NCI-H345 (cell line): ENCODE results near the gene MUC21.
"Not testable (repeated sequence)": the region's sequence is repeated elsewhere in the genome, so short reads cannot be mapped to it uniquely, and the experiment has no call there.

ENCODE experiments used
- DNase-seq: peaks from one replicate; lab custom pipeline; 2025; lab: John Stamatoyannopoulos, UW

The MUC21 gene

GRCh38 chr6:30969171-30969570 is 14.3 kb upstream of the MUC21 start:
- not testable (repeated sequence) for DNase-seq

- DNase-seq: no peak
Observed at GRCh38 chr6:30970946-30971345, 12.6 kb upstream of the MUC21 start.

DNA sequence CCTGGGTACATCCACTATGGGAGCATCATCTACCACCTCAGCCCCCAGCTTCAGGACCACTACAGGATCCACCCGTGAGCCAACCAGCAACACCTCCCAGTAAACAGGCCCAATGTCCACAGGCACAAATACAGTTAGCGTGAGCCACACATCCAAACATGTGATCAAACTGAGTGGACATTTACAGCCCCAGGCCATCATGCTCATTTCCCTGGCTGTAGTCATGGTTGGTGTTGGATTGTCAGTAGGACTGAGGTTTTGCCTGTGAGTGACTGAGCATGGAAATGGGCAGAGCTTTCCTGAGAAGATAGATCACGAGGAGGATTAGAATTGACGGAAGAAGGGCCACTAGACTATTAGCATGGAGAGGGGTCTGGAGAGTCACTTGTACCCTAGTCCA is 10.7 kb upstream of the MUC21 start:
- DNase-seq: no peak

DNA sequence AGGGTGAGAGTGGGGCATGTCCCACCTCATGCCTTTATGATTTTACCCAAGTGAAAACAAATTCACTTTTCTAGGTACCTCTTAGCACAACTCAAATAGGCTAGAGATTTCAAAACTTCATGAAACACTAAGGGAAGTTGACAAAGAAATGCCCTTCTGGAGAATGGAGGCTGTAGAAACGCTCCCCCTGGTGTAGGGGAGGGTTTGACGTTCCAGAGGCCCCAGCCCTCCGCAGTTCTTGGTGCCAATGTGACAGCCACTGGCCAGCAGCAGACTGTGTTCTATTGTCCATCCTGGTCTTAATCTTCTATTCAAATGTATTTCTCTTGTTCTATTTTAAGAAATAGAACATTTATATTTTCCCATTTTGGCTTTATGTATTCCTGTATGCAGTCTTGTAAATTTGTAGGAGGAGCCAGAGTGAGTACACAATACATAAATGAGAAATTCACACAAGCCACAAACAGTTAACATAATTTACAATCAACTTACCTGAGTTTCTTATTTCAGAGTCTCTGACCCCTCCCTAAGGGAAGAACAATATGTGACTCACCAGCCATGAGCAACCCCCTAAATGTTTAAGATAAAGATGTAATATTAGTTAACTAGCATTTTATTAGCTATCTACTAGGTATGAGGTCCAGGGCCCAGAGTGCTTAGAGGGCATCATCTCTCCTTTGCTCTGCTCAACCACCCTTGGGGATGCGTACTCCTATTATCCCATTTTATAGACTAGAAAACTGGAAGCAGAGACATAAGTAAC is 8.8 kb upstream of the MUC21 start:
- DNase-seq: no peak

DNA sequence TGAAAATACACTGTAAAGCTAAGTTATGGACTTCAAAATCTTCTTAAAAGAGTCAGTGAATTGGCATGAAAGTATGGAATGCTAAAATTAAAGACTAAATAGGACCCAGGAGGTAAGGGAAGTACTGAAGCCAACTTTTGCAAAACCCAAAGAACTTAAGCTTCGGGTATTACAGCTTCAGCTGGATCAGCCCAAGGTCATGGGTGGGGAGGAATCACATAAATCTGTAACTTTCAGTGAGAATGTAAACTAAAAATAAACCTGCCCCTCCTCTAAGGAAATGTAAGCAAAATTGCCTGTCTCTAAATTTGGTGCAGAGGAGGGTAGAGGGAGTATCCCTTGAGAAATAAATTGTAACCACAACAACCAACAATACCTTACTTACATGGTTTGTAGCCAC is 4.4 kb upstream of the MUC21 start:
- no peak for DNase-seq

DNA sequence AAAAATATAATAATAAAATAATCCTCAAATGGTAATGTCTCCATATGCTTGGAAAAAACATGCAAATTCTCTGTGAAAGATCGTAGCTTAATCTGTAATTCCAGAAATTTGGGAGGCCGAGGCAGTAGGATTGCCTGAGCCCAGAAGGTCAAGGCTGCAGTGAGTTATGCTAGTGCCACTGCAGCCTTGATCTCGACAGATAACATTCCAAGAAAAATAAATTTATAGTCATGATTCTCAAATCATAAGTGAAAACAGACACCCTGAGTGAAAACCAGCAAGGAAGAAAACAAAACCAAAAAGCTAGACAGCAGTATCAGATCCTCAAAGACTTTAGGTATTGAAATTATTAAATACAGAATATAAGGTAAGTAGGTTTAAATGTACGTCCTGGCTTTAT is 3.8 kb upstream of the MUC21 start:
- no peak for DNase-seq

DNA sequence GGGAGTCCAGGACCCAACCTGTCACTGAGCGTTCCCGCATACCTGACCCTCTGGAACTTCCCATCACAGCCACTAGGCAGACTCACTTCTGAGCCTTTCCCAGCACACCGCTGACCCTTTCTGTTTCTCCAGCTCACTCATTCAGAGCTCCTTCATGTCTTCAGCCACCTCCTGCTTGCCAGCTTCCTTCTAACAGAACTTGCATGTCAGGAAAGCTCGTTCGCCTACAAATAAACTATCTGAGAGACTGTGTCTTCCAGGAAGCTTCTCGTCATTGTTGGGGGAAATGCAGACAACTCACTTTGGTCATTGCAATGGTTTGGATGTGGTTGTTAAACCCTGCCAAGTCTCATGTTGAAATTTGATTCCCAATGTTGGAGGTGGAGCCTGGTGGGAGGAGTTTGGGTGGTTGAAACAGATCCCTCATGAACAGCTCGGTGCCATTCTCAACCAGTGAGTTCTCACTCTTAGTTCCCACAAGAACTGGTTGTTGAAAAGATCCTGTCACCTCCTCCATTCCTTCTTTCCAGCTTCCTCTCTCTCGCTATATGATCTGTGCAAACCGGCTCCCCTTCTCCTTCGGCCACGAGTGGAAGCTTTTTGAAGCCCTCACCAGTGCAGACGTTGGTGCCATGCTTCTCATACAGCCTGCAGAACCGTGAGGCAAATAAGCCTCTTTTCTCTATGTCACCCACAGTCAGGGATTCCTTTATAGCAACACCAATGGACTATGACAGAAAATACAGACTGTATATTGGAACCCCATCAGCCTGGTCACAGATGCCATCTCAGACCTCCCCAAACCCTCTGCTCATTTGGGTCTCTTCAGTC is 1.4 kb upstream of the MUC21 start:
- no peak for DNase-seq

- DNase-seq: no peak
Observed at GRCh38 chr6:30985490-30985889, 2.0 kb downstream of the MUC21 start.

DNA sequence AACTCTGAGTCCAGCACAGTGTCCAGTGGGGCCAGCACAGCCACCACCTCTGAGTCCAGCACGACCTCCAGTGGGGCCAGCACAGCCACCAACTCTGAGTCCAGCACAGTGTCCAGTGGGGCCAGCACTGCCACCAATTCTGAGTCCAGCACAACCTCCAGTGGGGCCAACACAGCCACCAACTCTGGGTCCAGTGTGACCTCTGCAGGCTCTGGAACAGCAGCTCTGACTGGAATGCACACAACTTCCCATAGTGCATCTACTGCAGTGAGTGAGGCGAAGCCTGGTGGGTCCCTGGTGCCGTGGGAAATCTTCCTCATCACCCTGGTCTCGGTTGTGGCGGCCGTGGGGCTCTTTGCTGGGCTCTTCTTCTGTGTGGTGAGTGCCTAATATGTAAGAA is 3.8 kb downstream of the MUC21 start:
- DNase-seq: no peak

GRCh38 chr6:30988209-30988825 is 4.8 kb downstream of the MUC21 start:
- no peak for DNase-seq

DNA sequence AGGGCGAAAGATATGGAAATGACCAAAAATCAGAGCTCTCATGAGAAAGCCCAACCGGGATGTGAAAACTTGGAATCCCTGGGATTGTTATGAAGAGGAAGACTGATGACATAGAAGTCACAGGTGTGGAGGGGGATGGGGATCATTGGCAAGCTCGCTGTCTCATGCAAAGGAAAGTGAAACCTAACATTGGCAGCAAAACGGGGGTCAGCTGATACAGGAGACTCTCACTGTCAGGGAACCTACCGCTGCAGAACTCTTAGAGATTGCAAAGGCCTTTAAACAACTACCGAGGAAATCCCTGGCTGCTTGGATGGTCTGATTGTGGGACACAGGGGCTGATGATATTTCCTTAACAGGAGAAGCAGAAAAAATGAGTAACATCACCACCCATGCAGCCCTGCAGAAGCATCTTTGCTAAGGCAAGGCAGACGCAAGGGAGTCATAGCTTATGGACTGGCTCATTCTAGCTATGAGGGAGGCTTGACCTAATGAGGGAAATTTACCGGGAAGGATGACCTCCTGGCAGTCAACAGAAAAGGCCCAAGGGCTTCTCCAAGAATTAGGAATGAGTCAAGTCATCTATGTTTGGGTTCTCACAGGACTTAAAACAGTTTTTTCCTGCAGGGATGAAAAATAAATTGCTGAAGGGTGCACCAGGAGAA is 7.0 kb downstream of the MUC21 start:
- DNase-seq: no peak

- DNase-seq: no peak
Observed at GRCh38 chr6:30991891-30992290, 8.4 kb downstream of the MUC21 start.

- no peak for DNase-seq
Observed at GRCh38 chr6:30997301-30997700, 13.8 kb downstream of the MUC21 start.

- no peak for DNase-seq
Observed at GRCh38 chr6:30998785-30999184, 15.3 kb downstream of the MUC21 start.

GRCh38 chr6:31000067-31000860 is 16.7 kb downstream of the MUC21 start:
- DNase-seq: not testable (repeated sequence)

DNA sequence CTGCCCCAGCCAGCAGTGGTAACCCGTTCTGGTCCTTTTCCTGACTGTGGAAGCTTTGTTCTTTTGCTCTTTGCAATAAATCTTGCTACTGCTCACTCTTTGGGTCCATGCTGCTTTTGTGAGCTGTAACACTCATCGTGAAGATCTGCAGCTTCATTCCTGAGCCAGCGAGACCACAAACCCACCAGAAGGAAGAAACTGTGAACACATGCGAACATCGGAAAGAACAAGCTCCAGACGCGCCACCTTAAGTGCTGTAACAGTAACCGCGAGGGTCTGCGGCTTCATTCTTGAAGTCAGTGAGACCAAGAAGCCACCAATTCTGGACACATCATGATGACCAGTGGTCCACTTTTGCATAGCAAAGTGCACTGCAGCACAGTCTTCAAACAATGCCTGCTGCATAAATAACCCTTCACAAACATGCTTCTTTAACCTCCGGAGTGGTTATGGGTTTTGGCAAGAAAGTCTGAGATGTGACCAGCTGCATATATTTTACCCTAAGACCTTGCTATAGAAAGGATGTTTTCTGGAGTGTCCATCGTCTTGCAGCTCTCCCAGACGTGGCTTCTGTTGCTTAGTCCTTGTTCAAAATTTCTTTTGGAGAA is 17.9 kb downstream of the MUC21 start:
- DNase-seq: no peak

DNA sequence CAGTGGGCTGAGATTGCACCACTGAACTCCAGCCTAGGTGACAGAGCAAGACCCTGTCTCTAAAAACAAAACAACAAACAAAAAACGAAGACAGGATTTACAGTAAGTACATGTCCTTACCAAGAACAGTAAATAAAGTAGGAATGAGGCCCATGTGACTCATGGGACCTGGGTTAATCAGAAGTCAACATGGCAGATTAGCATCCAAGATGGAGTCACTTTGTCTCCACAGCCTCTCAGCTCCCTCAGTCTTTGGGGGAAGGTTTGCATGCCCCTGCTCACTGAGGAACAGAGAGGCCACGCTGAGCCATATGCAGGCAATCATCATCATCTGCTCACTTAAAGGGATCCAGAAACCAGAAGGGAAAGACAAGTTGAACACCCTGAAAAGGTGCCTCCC is 19.0 kb downstream of the MUC21 start:
- DNase-seq: no peak

- DNase-seq: no peak
Observed at GRCh38 chr6:31004794-31005193, 21.3 kb downstream of the MUC21 start.

DNA sequence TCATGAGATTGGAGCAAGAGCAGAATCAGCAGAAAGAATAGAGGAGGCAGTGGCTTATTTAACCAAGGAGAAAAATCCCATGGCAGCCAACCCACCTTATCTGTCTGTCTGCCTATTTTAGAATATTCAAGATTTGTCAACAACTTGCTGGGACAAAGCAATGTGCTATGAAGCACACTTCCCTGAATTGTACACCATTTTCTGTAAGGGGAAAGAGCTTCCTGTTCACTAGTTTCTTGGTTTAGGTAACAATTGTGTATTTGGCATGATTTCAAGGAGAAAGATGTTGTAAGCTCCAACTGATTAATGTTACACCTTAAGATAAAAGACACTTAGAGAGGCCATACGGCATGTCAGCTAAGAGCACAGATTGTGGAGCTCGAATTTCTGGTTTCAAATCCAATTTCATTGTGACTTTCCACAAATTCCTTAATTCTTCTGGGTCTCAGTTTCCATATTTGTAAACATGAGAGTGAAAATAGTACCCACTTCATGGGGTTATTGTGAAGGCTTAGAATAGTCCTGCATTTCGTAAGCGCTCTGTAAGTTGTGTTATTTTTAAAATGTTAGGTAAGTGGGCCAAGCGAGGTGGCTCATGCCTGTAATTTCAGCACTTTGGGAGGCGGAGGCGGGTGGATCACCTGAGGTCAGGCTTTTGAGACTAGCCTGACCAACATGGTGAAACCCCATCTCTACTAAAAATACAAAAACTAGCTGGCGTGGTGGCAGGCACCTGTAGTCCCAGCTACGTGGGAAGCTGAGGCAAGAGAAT is 21.9 kb downstream of the MUC21 start:
- no peak for DNase-seq

- DNase-seq: no peak
Observed at GRCh38 chr6:31007694-31008093, 24.2 kb downstream of the MUC21 start.
